ENCODE measurements around the gene CHRM4.

Gene CHRM4

GRCh38 chr11:46367244-46367915, 24.2 kb downstream of the CHRM4 start:
- DNase-seq (ENCODE audit: low spot score): peak; percentile 75

GRCh38 chr11:46366661-46367161, 24.9 kb downstream of the CHRM4 start:
- DNase-seq (ENCODE audit: low spot score): no peak

- no peak for DNase-seq (ENCODE audit: low spot score)
These were observed 25.3 kb downstream of the CHRM4 start for GRCh38 chr11:46366260-46366659.

GRCh38 chr11:46364791-46365190, 26.8 kb downstream of the CHRM4 start:
- DNase-seq (ENCODE audit: low spot score): no peak

- no peak for DNase-seq (ENCODE audit: low spot score)
These were observed 27.5 kb downstream of the CHRM4 start for GRCh38 chr11:46364056-46364455.

GRCh38 chr11:46363455-46364005, 28.0 kb downstream of the CHRM4 start:
- DNase-seq (ENCODE audit: low spot score): no peak

- no peak for DNase-seq (ENCODE audit: low spot score)
These were observed 28.6 kb downstream of the CHRM4 start for GRCh38 chr11:46363031-46363407.

- no peak for DNase-seq (ENCODE audit: low spot score)
These were observed 29.2 kb downstream of the CHRM4 start for GRCh38 chr11:46362156-46363030.

GRCh38 chr11:46361283-46362155, 30.1 kb downstream of the CHRM4 start:
- peak; percentile 73 for DNase-seq (ENCODE audit: low spot score)

GRCh38 chr11:46360878-46361277, 30.7 kb downstream of the CHRM4 start:
- DNase-seq (ENCODE audit: low spot score): no peak

GRCh38 chr11:46359953-46360352, 31.6 kb downstream of the CHRM4 start:
- no peak for DNase-seq (ENCODE audit: low spot score)

- DNase-seq (ENCODE audit: low spot score): no peak
These were observed 34.1 kb downstream of the CHRM4 start for GRCh38 chr11:46357483-46357936.

GRCh38 chr11:46356924-46357482, 34.6 kb downstream of the CHRM4 start:
- DNase-seq (ENCODE audit: low spot score): no peak

GRCh38 chr11:46353698-46354097, 37.9 kb downstream of the CHRM4 start:
- DNase-seq (ENCODE audit: low spot score): no peak

- DNase-seq (ENCODE audit: low spot score): peak; percentile 70
These were observed 39.3 kb downstream of the CHRM4 start for GRCh38 chr11:46352063-46352841.

GRCh38 chr11:46351606-46352005, 40.0 kb downstream of the CHRM4 start:
- DNase-seq (ENCODE audit: low spot score): no peak

- DNase-seq (ENCODE audit: low spot score): no peak
These were observed 40.4 kb downstream of the CHRM4 start for GRCh38 chr11:46351148-46351547.

GRCh38 chr11:46350695-46351094, 40.9 kb downstream of the CHRM4 start:
- DNase-seq (ENCODE audit: low spot score): no peak

GRCh38 chr11:46348566-46349401, 42.8 kb downstream of the CHRM4 start:
- DNase-seq (ENCODE audit: low spot score): peak; percentile 80

Measured in CD4-positive, alpha-beta T cell treated with Interleukin-6 at 100 ng/mL for 8 hours (primary cell).